GM19328 (cell line): Measurements from ENCODE around the gene BATF3.
"Not testable (repeated sequence)": the region's sequence is repeated elsewhere in the genome, so short reads cannot be mapped to it uniquely, and the experiment has no call there.

ENCODE experiments used
- ATAC-seq: cut with Tn5 transposase; IDR thresholded peaks from one replicate; pipeline ENCODE4 v1.9.1; 2021; ENCODE audit warnings: mild to moderate bottlenecking, moderate library complexity; ENCODE audit not compliant: unreplicated experiment

Gene BATF3

GRCh38 chr1:212665241-212666115 lies 34.2 kb downstream of the BATF3 start:
- ATAC-seq, result peak; percentile 90

GRCh38 chr1:212664409-212665199 lies 35.0 kb downstream of the BATF3 start:
- ATAC-seq, result no peak

GRCh38 chr1:212658250-212658649 lies 41.4 kb downstream of the BATF3 start:
- ATAC-seq, result not testable (repeated sequence)

GRCh38 chr1:212656730-212657129 lies 42.9 kb downstream of the BATF3 start:
- no peak for ATAC-seq

- ATAC-seq, result no peak
These were observed 43.8 kb downstream of the BATF3 start for GRCh38 chr1:212655668-212656440.

- ATAC-seq, result no peak
These were observed 47.0 kb downstream of the BATF3 start for GRCh38 chr1:212652609-212653008.

GRCh38 chr1:212651977-212652376 lies 47.7 kb downstream of the BATF3 start:
- no peak for ATAC-seq

GRCh38 chr1:212651521-212651920 lies 48.1 kb downstream of the BATF3 start:
- ATAC-seq, result no peak

GRCh38 chr1:212650228-212650627 lies 49.4 kb downstream of the BATF3 start:
- ATAC-seq, result no peak

- ATAC-seq, result no peak
These were observed 50.6 kb downstream of the BATF3 start for GRCh38 chr1:212649020-212649419.

- no peak for ATAC-seq
These were observed 51.2 kb downstream of the BATF3 start for GRCh38 chr1:212648431-212648830.

- no peak for ATAC-seq
These were observed 52.6 kb downstream of the BATF3 start for GRCh38 chr1:212647004-212647403.

GRCh38 chr1:212646588-212646987 lies 53.1 kb downstream of the BATF3 start:
- ATAC-seq, result no peak

GRCh38 chr1:212645546-212646543 lies 53.8 kb downstream of the BATF3 start:
- no peak for ATAC-seq

GRCh38 chr1:212644866-212645545 lies 54.6 kb downstream of the BATF3 start:
- ATAC-seq, result no peak

GRCh38 chr1:212643877-212644276 lies 55.8 kb downstream of the BATF3 start:
- no peak for ATAC-seq

- no peak for ATAC-seq
These were observed 57.7 kb downstream of the BATF3 start for GRCh38 chr1:212641956-212642355.

GRCh38 chr1:212640223-212640878 lies 59.3 kb downstream of the BATF3 start:
- ATAC-seq, result no peak

GRCh38 chr1:212639524-212639923 lies 60.1 kb downstream of the BATF3 start:
- ATAC-seq, result not testable (repeated sequence)
